GM08714 (cell line): Measurements from ENCODE around the gene KCNT1.

ENCODE experiments used
- H3K4me3 ChIP-seq: fragments of 200-500 bp; sonication (Bioruptor generic); 2 replicates; pipeline ENCODE4 v1.5.1; 2014; ENCODE audit warnings: mild to moderate bottlenecking, low read length, inconsistent platforms
- ZNF274 ChIP-seq: IDR thresholded peaks from 2 replicates; pipeline ENCODE4 v1.6.1; 2012; ENCODE audit warnings: mild to moderate bottlenecking, low read depth, low read length

Gene KCNT1

DNA sequence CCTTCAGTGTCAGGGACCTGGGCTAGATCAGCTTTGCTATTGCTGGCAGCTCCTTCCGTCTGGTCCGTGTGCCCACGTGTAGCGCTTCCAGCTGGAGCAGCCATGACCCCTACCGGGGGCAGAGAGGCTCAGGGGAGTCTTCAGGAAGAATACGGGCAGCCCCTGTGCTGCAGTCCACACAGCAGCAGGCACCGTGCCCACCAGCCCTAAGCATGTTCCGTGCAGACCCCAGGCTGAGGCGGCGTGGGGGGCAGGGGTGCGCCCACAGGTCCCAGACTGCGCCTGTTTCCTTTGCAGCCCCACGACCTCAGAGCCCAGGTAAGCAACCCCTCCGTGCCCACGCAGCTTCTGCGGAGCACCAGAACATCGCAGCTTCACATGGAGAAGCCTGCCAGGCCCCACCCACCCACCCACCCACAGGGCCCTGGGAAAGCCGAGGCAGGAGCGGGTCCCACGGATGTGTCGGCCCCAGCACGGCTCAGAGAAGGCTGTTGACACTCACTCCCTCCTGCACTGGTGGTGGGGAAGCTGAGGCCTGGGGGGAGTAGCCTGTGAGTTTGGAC, 83.1 kb downstream of the KCNT1 start:
- TF ChIP-seq ZNF274, result no peak
- no peak overlapping the region for H3K4me3 ChIP-seq

DNA sequence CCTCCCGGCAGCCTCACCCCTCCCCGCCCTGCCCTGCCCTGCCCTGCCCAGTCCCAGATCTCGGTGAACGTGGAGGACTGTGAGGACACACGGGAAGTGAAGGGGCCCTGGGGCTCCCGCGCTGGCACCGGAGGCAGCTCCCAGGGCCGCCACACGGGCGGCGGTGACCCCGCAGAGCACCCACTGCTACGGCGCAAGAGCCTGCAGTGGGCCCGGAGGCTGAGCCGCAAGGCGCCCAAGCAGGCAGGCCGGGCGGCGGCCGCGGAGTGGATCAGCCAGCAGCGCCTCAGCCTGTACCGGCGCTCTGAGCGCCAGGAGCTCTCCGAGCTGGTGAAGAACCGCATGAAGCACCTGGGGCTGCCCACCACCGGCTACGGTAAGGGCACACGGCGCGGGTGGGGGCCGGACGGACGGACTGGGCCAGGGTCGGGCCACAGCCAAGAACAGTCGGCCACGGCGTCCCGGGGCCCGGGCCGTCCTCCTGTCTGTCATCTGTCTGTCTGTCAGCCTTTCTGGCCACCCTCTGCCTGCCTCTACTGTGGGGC, 84.2 kb downstream of the KCNT1 start:
- no peak overlapping the region for H3K4me3 ChIP-seq
- TF ChIP-seq ZNF274, result no peak

DNA sequence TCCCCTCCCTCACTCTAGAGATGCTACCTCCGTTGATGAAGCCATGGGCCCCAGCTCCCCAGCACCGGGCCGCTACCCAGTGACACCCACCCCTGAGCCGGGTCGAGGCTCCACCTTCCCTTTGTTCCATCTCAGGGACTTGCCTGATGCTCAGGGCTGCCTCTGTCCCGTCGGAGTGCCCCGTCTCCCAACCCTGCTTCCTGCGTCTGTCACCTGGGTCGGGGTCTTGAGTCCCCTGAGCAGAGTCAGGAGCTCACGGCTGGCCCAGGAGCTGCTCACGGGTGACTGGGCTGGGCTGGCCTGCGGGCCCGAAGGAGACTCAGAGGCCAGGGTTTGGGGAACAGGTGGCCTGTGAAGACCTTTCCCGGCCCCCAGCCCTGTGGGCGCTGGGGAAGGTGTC, 85.3 kb downstream of the KCNT1 start:
- no peak overlapping the region for H3K4me3 ChIP-seq
- no peak for TF ChIP-seq ZNF274

DNA sequence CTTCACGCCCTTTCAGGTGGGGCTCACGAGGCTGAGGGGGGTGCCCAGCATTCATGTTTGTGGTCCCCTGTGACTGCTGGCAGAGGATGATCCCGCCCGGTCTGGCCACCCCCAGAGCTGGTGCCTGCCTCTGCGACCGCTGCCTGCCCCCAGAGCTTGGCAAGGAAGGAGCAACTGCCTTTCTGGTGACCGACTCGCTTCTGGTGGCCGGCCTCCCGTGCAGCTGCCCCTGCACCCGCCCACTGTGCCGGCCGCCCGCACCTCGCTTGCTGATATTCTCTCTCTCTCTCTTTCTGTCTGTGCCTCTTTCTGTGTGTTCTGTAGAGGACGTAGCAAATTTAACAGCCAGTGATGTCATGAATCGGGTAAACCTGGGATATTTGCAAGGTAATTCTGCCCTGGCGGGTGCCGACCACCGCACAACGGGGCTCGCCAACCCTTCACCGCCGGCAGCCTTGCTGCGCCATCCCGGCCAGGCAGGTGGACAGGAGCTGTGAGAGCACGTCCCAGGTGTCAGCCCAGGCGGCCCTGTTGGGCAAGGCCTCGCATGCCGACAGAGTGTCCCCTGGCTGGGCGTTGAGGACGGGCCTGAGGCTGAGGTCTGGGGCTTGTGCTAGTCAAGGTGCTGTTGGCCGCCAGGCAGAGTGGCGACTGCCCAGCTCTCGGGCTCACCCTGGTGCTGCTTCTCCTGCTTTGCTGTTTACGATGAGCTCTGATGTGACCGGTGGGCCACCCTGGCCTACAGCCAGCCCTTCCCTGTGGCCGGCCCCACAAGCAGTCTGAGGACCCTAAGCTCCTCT, 86.0 kb downstream of the KCNT1 start:
- H3K4me3 ChIP-seq, result no peak overlapping the region

DNA sequence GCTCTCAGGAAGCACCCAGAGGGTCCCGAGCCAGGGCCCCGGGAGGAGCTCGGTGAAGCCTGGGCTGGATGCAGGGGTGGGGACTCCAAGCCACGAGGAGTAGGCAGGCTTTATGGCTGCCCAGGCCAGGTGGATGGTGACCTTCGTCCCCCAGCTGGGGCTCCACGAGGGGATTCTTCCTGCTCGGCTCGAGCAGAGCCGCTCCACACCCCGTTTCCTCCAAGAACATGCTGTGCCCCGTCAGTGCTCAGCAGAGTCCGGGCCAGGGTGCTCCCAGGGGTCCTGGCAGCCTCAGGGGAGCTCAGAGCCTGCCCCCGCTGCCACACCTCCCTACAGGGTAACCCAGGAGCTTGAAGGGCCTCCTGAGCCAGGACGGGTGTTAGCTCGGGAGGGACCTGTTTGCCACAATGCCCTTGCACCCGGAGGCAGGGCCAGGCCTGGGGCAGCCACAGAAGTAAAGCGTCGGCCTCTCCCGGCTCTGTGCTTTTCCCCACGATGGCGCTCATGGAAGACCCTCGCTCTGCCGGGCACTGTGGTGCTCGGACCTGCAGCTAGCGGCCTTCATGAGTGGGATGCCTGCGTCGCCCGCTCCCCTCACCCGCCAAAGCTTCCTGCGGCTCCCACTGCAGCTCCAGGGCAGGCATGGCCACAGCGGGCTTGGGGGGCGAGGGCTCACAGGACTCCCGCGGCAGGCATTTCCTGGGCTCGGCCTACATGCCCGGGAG, 86.8 kb downstream of the KCNT1 start:
- TF ChIP-seq ZNF274, result no peak
- no peak overlapping the region for H3K4me3 ChIP-seq

More for the DNA sequence above, 86.0 kb downstream of the KCNT1 start:
- no peak for TF ChIP-seq ZNF274

DNA sequence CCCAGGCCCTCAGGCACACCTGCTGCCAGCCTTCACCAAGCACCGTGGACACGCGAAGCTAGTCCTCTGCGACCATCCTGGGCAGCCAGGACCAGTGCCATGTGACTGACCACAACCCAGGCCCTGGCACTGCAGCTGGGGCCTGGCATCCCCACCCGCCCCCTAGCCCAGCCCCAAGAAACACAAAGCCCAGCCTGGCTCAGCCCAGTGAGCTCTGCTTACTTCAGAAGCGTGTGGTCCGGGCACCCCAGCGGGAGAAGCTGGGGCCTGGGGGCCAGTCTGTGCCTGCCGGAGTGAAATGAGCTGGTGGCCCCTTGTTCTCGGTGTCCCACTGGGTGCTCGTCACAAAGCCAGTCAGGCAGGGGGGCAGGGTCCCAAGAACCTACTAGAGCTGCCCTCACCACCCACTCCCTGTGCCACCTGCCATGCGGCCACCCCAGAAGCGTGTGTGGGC, 87.9 kb downstream of the KCNT1 start:
- H3K4me3 ChIP-seq, result no peak overlapping the region
- no peak for TF ChIP-seq ZNF274

DNA sequence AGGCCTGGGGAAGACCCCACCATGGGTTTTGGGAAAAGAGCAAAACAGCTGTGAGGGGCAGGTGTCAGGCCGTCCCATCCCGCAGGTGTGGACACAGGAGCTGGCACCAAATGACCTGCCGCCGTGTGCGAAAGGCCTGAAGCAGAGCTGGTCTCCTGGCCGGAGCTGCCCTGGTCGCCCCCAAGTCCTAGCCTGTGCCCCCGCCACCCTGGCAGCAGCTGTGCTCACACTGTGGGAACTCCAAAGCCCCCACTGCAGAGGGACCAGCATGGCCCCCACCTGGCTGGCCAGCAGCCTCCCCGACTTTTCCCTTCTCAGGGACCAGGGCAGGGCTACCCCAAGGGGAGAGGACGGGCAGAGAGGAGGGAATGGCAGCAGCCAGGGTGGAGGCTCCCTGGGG, 88.4 kb downstream of the KCNT1 start:
- H3K4me3 ChIP-seq, result no peak overlapping the region
- TF ChIP-seq ZNF274, result no peak

DNA sequence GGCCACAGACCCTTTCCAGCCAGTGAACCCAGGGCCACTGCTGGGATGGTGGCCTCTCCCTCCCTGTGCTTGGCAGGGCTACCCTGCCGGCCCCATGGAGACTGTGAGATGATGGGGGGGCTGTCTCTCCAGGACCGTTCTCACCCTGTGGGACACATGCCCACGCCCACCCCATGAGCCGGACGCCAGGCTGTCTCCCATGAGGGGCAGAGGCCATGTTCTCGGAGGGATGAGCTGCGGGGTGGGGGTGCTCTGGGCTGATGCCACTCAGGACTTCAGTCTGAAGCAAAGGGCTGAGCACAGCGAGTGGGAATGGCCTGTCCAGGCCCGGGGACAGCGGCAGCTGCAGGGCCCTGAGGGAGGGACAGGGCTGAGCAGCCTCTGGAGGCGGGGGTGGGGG, 88.9 kb downstream of the KCNT1 start:
- TF ChIP-seq ZNF274, result no peak

DNA sequence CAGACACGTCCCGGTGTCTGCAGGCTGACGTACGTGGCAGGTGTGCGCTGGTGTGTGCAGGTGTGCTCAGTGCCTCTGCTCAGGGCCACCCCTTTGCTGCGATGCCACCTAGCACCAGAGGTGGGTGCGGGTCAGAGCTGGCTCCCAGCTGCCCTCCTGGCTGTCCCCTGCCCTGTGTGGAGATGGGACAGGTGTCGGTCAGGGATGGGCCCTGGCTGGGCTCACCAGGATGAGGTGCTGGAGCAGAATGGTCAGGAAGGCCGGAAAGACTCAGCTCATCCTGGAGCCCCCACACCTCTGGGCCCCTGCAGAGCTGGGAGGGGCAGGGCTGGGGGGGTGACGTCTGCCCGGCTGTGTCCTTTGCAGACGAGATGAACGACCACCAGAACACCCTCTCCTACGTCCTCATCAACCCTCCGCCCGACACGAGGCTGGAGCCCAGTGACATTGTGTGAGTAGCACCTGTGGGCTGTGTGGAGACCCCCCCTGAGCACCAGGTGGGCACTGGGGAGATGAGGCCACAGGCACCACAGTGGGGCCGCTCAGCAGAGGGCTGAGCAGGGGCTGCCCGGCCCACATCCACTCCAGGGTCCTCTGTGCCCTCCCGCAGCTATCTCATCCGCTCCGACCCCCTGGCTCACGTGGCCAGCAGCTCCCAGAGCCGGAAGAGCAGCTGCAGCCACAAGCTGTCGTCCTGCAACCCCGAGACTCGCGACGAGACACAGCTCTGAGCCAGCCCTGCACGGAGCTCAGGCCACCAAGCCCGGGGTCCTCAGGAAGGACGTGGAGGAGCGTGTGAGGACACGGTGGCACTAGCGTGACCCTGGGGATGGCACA, 89.7 kb downstream of the KCNT1 start:
- H3K4me3 ChIP-seq, result no peak overlapping the region
- no peak for TF ChIP-seq ZNF274

More for the DNA sequence above, 88.9 kb downstream of the KCNT1 start:
- H3K4me3 ChIP-seq, result no peak overlapping the region

DNA sequence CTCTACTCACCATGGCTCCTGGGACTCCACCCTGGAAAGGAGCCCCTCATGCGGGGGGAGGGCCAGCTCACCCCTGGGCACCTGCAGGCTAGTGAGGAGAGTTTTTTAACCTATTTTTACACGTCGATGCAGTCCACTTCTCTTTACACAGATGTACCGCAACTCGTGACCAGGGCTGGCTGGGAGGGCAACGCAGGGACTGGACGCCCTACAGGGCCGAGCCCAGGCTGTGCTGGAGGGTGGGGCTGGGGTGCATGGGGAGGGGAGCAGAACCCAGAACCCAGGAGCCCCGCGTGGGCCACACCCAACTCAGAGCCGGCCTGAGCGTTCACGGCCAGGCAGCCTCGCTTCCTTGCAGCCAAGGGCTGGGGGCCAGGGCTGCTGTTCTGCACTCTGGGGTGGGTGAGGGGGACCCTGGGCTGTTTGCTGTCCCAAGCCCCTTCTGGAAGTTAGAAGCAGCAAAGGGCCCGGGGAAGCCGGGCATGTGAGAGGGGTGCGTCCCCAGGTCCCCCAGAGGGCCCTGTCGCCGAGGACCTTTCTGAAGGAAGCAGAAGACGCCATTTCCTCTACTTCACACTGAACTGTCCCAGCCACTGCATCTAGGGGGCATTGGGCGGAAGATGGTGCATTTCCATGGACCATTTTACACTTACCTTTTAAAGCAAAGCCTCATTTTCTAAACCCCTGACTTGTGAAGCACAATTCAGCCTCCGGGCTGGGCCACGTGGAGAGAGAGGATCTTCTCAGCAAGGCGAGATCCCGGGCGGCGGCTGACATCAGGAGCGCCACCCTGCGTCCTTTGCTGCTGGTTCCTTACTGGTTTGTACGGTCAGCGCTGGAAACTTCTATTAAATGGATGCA, 90.5 kb downstream of the KCNT1 start:
- no peak overlapping the region for H3K4me3 ChIP-seq
- TF ChIP-seq ZNF274, result no peak

DNA sequence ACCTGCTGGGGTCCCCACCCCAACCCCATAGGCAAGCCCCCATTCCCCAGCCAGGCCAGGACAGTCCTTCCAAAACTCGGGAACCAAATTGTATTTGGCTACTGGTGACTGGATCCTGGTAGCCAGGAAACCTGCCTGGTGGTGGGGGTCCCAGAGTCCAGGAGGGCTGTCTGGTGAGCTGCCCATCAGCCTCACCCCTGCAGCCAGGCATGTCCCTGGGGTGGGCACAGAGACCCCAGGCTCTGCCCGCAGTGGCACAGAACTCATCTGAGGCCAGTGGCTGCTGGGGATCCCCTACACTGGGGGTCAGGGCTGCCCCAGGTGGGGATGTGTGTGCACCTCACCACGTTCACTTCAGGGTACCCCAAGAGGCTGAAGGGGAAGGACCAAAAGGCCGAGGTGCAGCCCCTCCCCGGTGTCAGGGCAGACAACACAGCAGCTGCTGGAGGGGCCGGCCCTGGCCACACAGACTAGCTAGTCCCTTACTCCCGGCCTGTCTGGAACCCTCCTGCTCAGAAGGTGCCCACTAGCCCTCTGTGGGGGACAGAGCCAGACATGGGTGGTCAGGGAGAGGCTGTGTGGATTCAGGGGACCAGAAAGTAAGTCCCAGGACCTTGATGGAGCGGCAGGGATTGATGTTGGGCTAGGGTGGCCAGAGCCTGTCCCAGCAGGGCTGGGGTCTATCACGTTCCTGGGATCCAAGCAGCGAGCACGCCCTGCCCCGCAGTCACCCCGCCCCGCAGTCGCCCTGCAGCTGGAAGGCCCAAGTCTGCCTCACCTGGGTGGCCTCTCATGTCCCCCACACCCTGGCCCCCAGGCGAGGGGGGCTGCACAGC, 91.5 kb downstream of the KCNT1 start:
- TF ChIP-seq ZNF274, result no peak
- H3K4me3 ChIP-seq, result no peak overlapping the region

DNA sequence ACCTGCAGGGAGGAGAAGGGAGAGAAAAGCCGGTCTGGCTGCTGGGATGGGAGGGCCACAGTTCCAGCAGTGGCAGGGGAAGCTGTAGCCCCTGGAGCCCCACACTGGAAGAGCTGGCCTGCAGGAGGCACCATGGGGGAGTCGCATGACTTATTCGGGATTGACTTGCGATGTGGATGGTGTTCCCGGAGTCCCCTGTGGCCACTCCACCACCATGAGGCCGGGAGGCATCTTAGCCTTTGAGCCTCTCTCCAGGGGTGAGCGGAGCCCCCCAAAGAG, 92.0 kb downstream of the KCNT1 start:
- no peak for TF ChIP-seq ZNF274

More for the DNA sequence above, 92.0 kb downstream of the KCNT1 start:
- H3K4me3 ChIP-seq, result no peak overlapping the region
